OCI-LY1 (cell line): ENCODE data around the gene SRSF11.
"Not testable (repeated sequence)": the region's sequence is repeated elsewhere in the genome, so short reads cannot be mapped to it uniquely, and the experiment has no call there.

Experiments used
- CTCF ChIP-seq: fragments of 200-600 bp; sonication (generic), shearing (Covaris generic); IDR thresholded peaks from 2 replicates; pipeline ENCODE4 v1.5.1; 2017; ENCODE audit warnings: mild to moderate bottlenecking, antibody characterized with exemption, low read length, moderate library complexity, mixed read lengths
- EZH2 ChIP-seq: fragments of 200-600 bp; sonication (generic), shearing (Covaris generic); IDR thresholded peaks from 2 replicates; pipeline ENCODE4 v1.8.0; 2017; ENCODE audit warnings: borderline replicate concordance, mixed run types, mild to moderate bottlenecking, antibody characterized with exemption, low read length, moderate library complexity, mixed read lengths

- not testable (repeated sequence) for TF ChIP-seq CTCF, EZH2
These were observed 28.7 kb upstream of the SRSF11 start for GRCh38 chr1:70192446-70192845.
